Smooth muscle cell (in vitro differentiated cells): ENCODE results near the gene KIF16B. TPM values are rescaled to one million over a fixed set of nuclear protein-coding genes. Genes with fewer than 3 reads are reported as not detected.

Source experiments
- DNase-seq: peaks from one replicate; lab custom pipeline; 2025; ENCODE audit not compliant: unreplicated experiment; lab: John Stamatoyannopoulos, UW
- H2AFZ ChIP-seq: fragments of 200-600 bp; sonication (generic); 2 replicates; pipeline ENCODE4 v1.6.0; 2016; ENCODE audit warnings: antibody characterized with exemption, low read depth, mild to moderate bottlenecking
- H3F3A ChIP-seq: fragments of 200-600 bp; sonication (generic); 2 replicates; pipeline ENCODE4 v1.6.0; 2017; ENCODE audit warnings: antibody characterized with exemption, low read depth
- H3K27ac ChIP-seq: fragments of 200-600 bp; sonication (generic); 2 replicates; pipeline ENCODE4 v1.5.1; 2016; ENCODE audit warnings: low read depth, mild to moderate bottlenecking
- H3K27me3 ChIP-seq: fragments of 200-600 bp; sonication (generic); 2 replicates; pipeline ENCODE4 v1.6.1; 2016; ENCODE audit warnings: low read depth, mild to moderate bottlenecking
- H3K36me3 ChIP-seq: fragments of 200-600 bp; sonication (generic); 2 replicates; pipeline ENCODE4 v1.5.1; 2016; ENCODE audit warnings: low read depth
- H3K4me1 ChIP-seq: fragments of 200-600 bp; sonication (generic); 2 replicates; pipeline ENCODE4 v1.5.1; 2016; ENCODE audit warnings: low read depth
- H3K4me2 ChIP-seq: fragments of 200-600 bp; sonication (generic); 2 replicates; pipeline ENCODE4 v1.6.0; 2016; ENCODE audit warnings: mild to moderate bottlenecking
- H3K4me3 ChIP-seq: fragments of 200-600 bp; sonication (generic); 2 replicates; pipeline ENCODE4 v1.5.1; 2016; ENCODE audit warnings: mild to moderate bottlenecking
- H3K79me2 ChIP-seq: fragments of 200-600 bp; sonication (generic); 2 replicates; pipeline ENCODE4 v1.6.0; 2016; ENCODE audit warnings: low read depth, mild to moderate bottlenecking
- H3K9ac ChIP-seq: fragments of 200-600 bp; sonication (generic); 2 replicates; pipeline ENCODE4 v1.6.0; 2016; ENCODE audit warnings: low read depth
- H3K9me3 ChIP-seq: fragments of 200-600 bp; sonication (generic); replicated peaks from 2 replicates; pipeline ENCODE4 v1.5.1; 2016; ENCODE audit warnings: low read depth
- H4K20me1 ChIP-seq: fragments of 200-600 bp; sonication (generic); 2 replicates; pipeline ENCODE4 v1.6.0; 2016; ENCODE audit warnings: low read depth
- WGBS: methylation state at CpG from one replicate; pipeline ENCODE4 v1.1.7; 2016; ENCODE audit warnings: low lambda C conversion rate; 5-methylcytosine and 5-hydroxymethylcytosine counted together
- polyA plus RNA-seq: library from polyadenylated mRNA; unstranded; fragments of >200 nt; fragmentation: Nextera tagmentation; extraction: Ambion mirVana; gene quantifications from 2 replicates; pipeline ENCODE4 v1.2.1, GENCODE V29; 2016
- total RNA-seq: library from RNA; depleted of rRNA; stranded (reverse); fragments of >200 nt; gene quantifications from 2 replicates; pipeline ENCODE4 v1.2.3, GENCODE V29; 2014
- TF ChIP-seq, protein P1 (sequence below): fragments of 200-600 bp; sonication (generic); IDR thresholded peaks from 2 replicates; pipeline ENCODE4 v1.5.1; 2017; ENCODE audit warnings: borderline replicate concordance, mild to moderate bottlenecking, antibody characterized with exemption; ENCODE audit not compliant: insufficient read depth, poor library complexity, severe bottlenecking

KIF16B gene
- total and polyA plus RNA-seq, 2 experiments from 2014 or later = 3.6 to 12.9 TPM

DNA sequence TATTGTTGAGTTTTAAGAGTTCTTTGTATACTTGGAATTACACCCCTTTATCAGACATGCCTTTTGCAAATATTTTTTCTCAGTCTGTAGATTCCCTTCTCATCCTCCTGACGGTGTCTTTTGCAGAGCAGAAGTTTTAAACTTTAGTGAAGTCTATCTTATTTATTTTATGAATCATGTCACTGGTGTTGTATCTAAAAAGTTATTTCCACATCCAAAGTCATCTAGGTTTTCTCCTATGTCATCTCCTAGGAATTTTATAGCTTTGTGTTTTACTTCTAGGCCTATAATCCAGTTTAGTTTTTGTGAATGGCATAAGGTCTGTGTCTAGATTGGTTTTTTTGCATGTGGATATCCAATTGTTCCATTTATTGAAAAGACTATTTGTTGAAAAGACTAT, 271.3 kb downstream of the KIF16B start:
- H3K9ac ChIP-seq = no peak overlapping the region
- DNase-seq = no peak
- 100% methylated on average over 1 of the region's 1 CpG for WGBS

DNA sequence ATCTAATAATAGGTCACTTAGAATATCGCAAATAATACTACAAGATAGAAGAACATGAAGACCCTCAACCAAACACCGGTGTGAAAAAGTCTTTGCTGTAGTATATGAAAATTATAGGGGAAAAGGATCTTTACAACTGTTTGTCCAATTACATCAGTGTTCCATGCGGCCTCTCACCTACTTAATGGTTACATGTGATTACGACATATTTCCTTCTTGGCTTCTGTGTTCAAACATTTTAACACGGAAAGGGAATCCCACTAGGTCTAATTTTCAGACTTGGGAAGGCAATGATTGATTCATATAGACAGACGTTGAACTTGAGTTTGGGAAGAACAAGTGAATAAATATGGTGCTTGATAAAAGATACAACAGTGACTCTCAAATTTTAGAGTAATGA, 273.4 kb downstream of the KIF16B start:
- Histone ChIP-seq H3F3A (no peaks in the 10 kb centered on the region), H2AFZ (no peak overlapping the region)
- TF ChIP-seq, protein P1, sequence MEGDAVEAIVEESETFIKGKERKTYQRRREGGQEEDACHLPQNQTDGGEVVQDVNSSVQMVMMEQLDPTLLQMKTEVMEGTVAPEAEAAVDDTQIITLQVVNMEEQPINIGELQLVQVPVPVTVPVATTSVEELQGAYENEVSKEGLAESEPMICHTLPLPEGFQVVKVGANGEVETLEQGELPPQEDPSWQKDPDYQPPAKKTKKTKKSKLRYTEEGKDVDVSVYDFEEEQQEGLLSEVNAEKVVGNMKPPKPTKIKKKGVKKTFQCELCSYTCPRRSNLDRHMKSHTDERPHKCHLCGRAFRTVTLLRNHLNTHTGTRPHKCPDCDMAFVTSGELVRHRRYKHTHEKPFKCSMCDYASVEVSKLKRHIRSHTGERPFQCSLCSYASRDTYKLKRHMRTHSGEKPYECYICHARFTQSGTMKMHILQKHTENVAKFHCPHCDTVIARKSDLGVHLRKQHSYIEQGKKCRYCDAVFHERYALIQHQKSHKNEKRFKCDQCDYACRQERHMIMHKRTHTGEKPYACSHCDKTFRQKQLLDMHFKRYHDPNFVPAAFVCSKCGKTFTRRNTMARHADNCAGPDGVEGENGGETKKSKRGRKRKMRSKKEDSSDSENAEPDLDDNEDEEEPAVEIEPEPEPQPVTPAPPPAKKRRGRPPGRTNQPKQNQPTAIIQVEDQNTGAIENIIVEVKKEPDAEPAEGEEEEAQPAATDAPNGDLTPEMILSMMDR = no peak

More for the DNA sequence above, 271.3 kb downstream of the KIF16B start:
- H3K4me2 ChIP-seq = no peak overlapping the region
- no peaks in the 10 kb centered on the region for H3F3A ChIP-seq
- H4K20me1 ChIP-seq = no peaks in the 10 kb centered on the region
- no peaks in the 10 kb centered on the region for H3K79me2 ChIP-seq
- peaks cover 5% of the 10 kb centered on the region for H3K36me3 ChIP-seq
- H3K4me1 ChIP-seq = no peaks in the 10 kb centered on the region
- H3K9me3 ChIP-seq = peaks cover 8% of the 10 kb centered on the region
- no peak overlapping the region for H3K4me3 ChIP-seq
- TF ChIP-seq, protein P1 = no peak
- no peak overlapping the region for H3K27ac ChIP-seq
- no peak overlapping the region for H2AFZ ChIP-seq
- H3K27me3 ChIP-seq = no peaks in the 10 kb centered on the region

DNA sequence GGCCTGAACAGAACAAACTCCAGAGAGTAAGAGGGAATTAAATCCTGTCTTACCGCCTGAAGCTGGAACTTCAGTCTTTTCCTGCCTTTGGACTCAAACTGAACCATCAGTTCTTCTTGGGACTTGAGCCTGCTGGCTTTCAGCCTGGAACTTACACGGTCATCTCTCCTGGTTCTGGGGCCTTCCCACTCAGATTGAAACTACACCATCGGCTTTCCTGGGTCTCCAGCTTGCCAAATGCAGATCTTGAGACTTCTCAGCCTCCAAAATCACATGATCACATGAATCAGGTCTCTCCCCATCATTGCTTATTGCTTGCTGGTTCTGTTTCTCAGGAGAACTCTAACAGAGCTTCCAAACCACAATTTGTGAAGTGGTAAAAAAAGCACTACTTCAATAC, 276.3 kb downstream of the KIF16B start:
- Histone ChIP-seq H3K27me3 (no peaks in the 10 kb centered on the region), H2AFZ (no peak overlapping the region), H3K9me3 (no peaks in the 10 kb centered on the region), H3K9ac (no peak overlapping the region), H3F3A (no peaks in the 10 kb centered on the region), H3K4me3 (no peak overlapping the region), H4K20me1 (no peaks in the 10 kb centered on the region), H3K79me2 (no peaks in the 10 kb centered on the region), H3K4me1 (no peaks in the 10 kb centered on the region), H3K4me2 (no peak overlapping the region), H3K27ac (no peak overlapping the region), H3K36me3 (no peaks in the 10 kb centered on the region)
- DNase-seq = no peak
- TF ChIP-seq, protein P1 = no peak
- WGBS = 100% methylated on average over 3 of the region's 3 CpGs

More for the DNA sequence above, 273.4 kb downstream of the KIF16B start:
- H3K79me2 ChIP-seq = no peaks in the 10 kb centered on the region
- H3K9me3 ChIP-seq = peaks cover 8% of the 10 kb centered on the region
- no peak overlapping the region for H3K4me3 ChIP-seq
- WGBS = 96% methylated on average over 6 of the region's 6 CpGs
- no peak overlapping the region for H3K27ac ChIP-seq
- no peak overlapping the region for H3K9ac ChIP-seq
- no peaks in the 10 kb centered on the region for H4K20me1 ChIP-seq
- H3K4me1 ChIP-seq = no peaks in the 10 kb centered on the region
- no peak overlapping the region for H3K4me2 ChIP-seq
- H3K27me3 ChIP-seq = no peaks in the 10 kb centered on the region
- no peak for DNase-seq
- H3K36me3 ChIP-seq = peaks cover 5% of the 10 kb centered on the region

DNA sequence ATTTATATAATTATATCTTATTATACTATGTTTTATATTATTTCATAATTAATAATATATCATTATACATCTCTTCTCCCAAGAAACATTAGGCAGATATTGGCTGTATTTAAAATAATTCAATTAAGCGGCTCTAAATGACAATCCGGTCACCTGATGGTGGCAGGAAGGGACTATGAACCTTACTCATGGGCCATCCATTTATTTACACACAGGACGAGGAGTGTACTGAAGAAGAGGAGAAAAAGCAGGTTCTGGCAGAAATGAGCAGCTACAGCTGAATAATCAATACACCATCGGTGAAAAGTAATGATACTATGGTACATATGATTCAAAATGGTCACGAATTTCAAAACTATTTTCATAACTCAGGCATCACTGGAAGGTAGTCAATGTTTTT, 277.7 kb downstream of the KIF16B start:
- no peak overlapping the region for H3K4me3 ChIP-seq
- no peaks in the 10 kb centered on the region for H3K9me3 ChIP-seq
- DNase-seq = no peak
- H3K36me3 ChIP-seq = no peaks in the 10 kb centered on the region
- no peaks in the 10 kb centered on the region for H3K79me2 ChIP-seq
- no peaks in the 10 kb centered on the region for H3F3A ChIP-seq
- H3K4me2 ChIP-seq = no peak overlapping the region
- no peak overlapping the region for H2AFZ ChIP-seq
- H3K4me1 ChIP-seq = no peaks in the 10 kb centered on the region
- no peaks in the 10 kb centered on the region for H3K27me3 ChIP-seq
- TF ChIP-seq, protein P1 = no peak
- no peaks in the 10 kb centered on the region for H4K20me1 ChIP-seq
- 94% methylated on average over 5 of the region's 5 CpGs for WGBS
- H3K27ac ChIP-seq = no peak overlapping the region
- H3K9ac ChIP-seq = no peak overlapping the region
